H1 (cell line): ENCODE measurements around the gene IVNS1ABP.

Experiments
- ATF2 ChIP-seq: IDR thresholded peaks from 2 replicates; pipeline ENCODE4 v1.6.1; 2012; ENCODE audit warnings: low read length, inconsistent platforms
- BRCA1 ChIP-seq: IDR thresholded peaks from 2 replicates; pipeline ENCODE4 v1.6.1; 2012; ENCODE audit warnings: low read depth, low read length, improper control_type of control experiment
- CTCF ChIP-seq, 3 experiments: IDR thresholded peaks; 1 replicate in 2 of 3; 2 replicates in 1 of 3; pipeline versions ENCODE4 v1.5.1 to v1.6.1; 2011; ENCODE audit warnings: low read length in 3 of 3, mild to moderate bottlenecking in 3 of 3, inconsistent platforms in 2 of 3, low read depth in 1 of 3, moderate library complexity in 1 of 3; ENCODE audit not compliant: insufficient read depth in 1 of 3; ENCODE audit errors: control extremely low read depth in 1 of 3
- EZH2 ChIP-seq: fragments of 200-600 bp; sonication (generic); IDR thresholded peaks from 2 replicates; pipeline ENCODE4 v1.7.1; 2012; ENCODE audit warnings: low read depth, mild to moderate bottlenecking, moderate library complexity, low read length, inconsistent platforms; ENCODE audit not compliant: severe bottlenecking
- GTF2F1 ChIP-seq: IDR thresholded peaks from 2 replicates; pipeline ENCODE4 v1.6.1; 2012; ENCODE audit warnings: low read depth, low read length, improper control_type of control experiment, borderline replicate concordance

GRCh38 chr1:185258676-185259075 is 58.4 kb downstream of the IVNS1ABP start:
- TF ChIP-seq ATF2 (no peak), EZH2 (no peak), CTCF (IDR thresholded peaks at IDR 0.05; ENCODE audit: control extremely low read depth in 1 of 3, insufficient read depth in 1 of 3, low read depth in 1 of 3, low read length in 3 of 3) (no peak), GTF2F1 (no peak), BRCA1 (no peak)
